GM19452 (cell line): ENCODE results near the gene VASH2.
"Not testable (repeated sequence)": the region's sequence is repeated elsewhere in the genome, so short reads cannot be mapped to it uniquely, and the experiment has no call there.

ENCODE experiments used
- ATAC-seq: cut with Tn5 transposase; IDR thresholded peaks from one replicate; pipeline ENCODE4 v1.9.1; 2021; ENCODE audit not compliant: unreplicated experiment

Gene VASH2

GRCh38 chr1:212977781-212978645, 27.7 kb downstream of the VASH2 start:
- no peak for ATAC-seq

GRCh38 chr1:212979340-212980122, 29.2 kb downstream of the VASH2 start:
- ATAC-seq = peak; percentile 56

GRCh38 chr1:212980123-212980785, 29.9 kb downstream of the VASH2 start:
- no peak for ATAC-seq

- ATAC-seq = no peak
Observed at GRCh38 chr1:212981025-212981495, 30.7 kb downstream of the VASH2 start.

GRCh38 chr1:212981571-212982328, 31.4 kb downstream of the VASH2 start:
- peak; percentile 77 for ATAC-seq

- ATAC-seq = no peak
Observed at GRCh38 chr1:212982430-212983152, 32.2 kb downstream of the VASH2 start.

- no peak for ATAC-seq
Observed at GRCh38 chr1:212983482-212983881, 33.1 kb downstream of the VASH2 start.

GRCh38 chr1:212984522-212985291, 34.4 kb downstream of the VASH2 start:
- ATAC-seq = no peak

- ATAC-seq = no peak
Observed at GRCh38 chr1:212986551-212986950, 36.2 kb downstream of the VASH2 start.

GRCh38 chr1:212987702-212988322, 37.5 kb downstream of the VASH2 start:
- ATAC-seq = no peak

GRCh38 chr1:212990276-212990675, 39.9 kb downstream of the VASH2 start:
- no peak for ATAC-seq

GRCh38 chr1:212993960-212994359, 43.6 kb downstream of the VASH2 start:
- ATAC-seq = not testable (repeated sequence)

GRCh38 chr1:212994926-212995325, 44.6 kb downstream of the VASH2 start:
- ATAC-seq = no peak

- peak; percentile 75 for ATAC-seq
Observed at GRCh38 chr1:213003256-213003655, 52.9 kb downstream of the VASH2 start.

GRCh38 chr1:213008564-213008963, 58.2 kb downstream of the VASH2 start:
- ATAC-seq = peak; percentile 80

GRCh38 chr1:213014642-213015041, 64.3 kb downstream of the VASH2 start:
- ATAC-seq = peak; percentile 1

GRCh38 chr1:213015099-213016050, 65.0 kb downstream of the VASH2 start, which contains the start of gene ANGEL2:
ANGEL2 (minus strand) TSS chr1:213015867; CDS start chr1:213015671, 196 bp downstream.
- peak; percentile 92 for ATAC-seq
